ENCODE measurements around the gene PI4K2B. TPM values are rescaled to one million over a fixed set of nuclear protein-coding genes. Genes with fewer than 3 reads are reported as not detected.

PI4K2B gene
- total and polyA plus RNA-seq, 8 donors, result 22.0 to 31.9 (median 25.9) TPM

DNA sequence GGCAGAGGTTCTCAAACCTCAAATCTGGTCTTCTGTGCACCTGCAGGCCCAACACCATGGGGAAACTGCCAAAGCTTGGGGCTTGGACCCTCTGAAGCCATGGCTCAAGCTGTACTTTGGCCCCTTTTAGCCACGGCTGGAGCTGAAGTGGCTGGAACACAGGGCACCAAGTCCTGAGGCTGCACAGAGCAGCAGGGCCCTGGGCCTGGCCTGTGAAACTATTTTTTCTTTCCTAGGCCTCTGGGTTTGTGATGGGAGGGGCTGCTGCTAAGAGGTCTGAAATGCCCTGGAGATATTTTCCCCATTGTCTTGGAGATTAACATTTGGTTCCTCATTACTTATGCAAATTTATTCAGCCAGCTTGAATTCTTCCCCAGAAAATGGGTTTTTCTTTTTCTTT, 18.3 kb upstream of the PI4K2B start:
- no peaks in the 10 kb centered on the region for H3K36me3 ChIP-seq
- TF ChIP-seq, protein P1, sequence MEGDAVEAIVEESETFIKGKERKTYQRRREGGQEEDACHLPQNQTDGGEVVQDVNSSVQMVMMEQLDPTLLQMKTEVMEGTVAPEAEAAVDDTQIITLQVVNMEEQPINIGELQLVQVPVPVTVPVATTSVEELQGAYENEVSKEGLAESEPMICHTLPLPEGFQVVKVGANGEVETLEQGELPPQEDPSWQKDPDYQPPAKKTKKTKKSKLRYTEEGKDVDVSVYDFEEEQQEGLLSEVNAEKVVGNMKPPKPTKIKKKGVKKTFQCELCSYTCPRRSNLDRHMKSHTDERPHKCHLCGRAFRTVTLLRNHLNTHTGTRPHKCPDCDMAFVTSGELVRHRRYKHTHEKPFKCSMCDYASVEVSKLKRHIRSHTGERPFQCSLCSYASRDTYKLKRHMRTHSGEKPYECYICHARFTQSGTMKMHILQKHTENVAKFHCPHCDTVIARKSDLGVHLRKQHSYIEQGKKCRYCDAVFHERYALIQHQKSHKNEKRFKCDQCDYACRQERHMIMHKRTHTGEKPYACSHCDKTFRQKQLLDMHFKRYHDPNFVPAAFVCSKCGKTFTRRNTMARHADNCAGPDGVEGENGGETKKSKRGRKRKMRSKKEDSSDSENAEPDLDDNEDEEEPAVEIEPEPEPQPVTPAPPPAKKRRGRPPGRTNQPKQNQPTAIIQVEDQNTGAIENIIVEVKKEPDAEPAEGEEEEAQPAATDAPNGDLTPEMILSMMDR (IDR thresholded peaks at IDR 0.05), result no peak
- no peak for ATAC-seq
- H3K9me3 ChIP-seq, result peaks cover 0 to 37% of the 10 kb centered on the region in 2 donors
- H3K4me1 ChIP-seq, result no peaks in the 10 kb centered on the region
- no peak overlapping the region for H3K27ac ChIP-seq
- H3K4me3 ChIP-seq, result no peak overlapping the region
- no peak for DNase-seq
- H3K27me3 ChIP-seq, result no peaks in the 10 kb centered on the region
- intact Hi-C loops (cut with DNase I), result no loop called here

DNA sequence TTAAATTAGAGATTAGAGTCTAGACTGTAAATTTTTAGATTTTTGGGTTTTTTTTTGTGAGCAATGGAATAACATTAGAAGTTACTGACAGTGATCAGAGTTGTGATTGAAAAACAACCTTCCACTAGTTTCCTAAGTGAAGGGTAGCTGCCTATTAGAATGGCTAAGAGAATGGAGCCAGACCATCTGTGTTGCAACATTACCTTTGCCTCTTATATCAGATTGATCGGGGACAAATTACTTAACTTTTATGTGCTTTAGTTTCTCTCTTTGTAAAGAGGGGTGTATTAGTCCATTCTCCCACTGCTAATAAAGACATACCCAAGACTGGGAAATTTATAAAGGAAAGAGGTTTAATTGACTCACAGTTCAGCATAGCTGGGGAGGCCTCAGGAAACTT, 12.5 kb upstream of the PI4K2B start:
- H3K9me3 ChIP-seq, result peaks cover 8 to 70% of the 10 kb centered on the region in 2 donors
- H3K4me3 ChIP-seq, result no peak overlapping the region
- intact Hi-C loops (cut with DNase I), result no loop called here
- TF ChIP-seq, protein P1 (IDR thresholded peaks at IDR 0.05), result no peak
- no peaks in the 10 kb centered on the region for H3K4me1 ChIP-seq
- H3K36me3 ChIP-seq, result no peaks in the 10 kb centered on the region
- H3K27ac ChIP-seq, result no peak overlapping the region
- ATAC-seq (no peak), DNase-seq (no peak)
- no peaks in the 10 kb centered on the region for H3K27me3 ChIP-seq

DNA sequence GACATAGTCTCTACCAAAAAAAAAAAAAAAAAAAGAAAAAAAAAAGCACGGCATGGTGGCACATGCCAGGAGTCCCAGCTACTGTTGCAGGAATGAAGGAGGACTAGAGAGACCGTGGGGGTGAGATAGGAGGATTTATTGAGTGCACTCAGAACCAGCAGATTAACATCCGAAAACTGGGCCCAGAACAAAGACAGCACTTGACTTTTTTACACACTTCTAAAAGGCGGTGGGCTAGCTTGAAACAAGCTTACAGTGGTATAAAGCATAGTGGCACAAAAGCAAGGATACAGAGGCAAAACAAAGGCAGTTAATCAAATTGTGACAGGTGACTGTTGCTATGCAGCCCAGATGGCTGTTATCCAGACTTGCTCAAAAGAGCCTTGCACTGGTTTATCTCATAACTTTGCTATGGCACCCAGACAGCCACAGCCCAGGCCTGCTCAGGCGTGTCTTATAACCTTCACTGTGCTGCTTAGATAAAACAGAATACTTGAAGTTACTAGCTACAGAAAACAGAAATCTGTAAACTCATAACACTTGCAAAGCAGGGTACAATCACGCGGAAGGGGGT, 9.9 kb upstream of the PI4K2B start:
- Histone ChIP-seq H3K4me3 (no peak overlapping the region), H3K4me1 (no peaks in the 10 kb centered on the region), H3K9me3 (peaks cover 8 to 83% of the 10 kb centered on the region in 2 donors), H3K27ac (no peak overlapping the region), H3K27me3 (no peaks in the 10 kb centered on the region), H3K36me3 (no peaks in the 10 kb centered on the region)
- peak in 1 of 4 donors; percentile 17 for DNase-seq
- ATAC-seq, result no peak
- intact Hi-C loops (cut with DNase I), result no loop called here
- TF ChIP-seq, protein P1 (IDR thresholded peaks at IDR 0.05), result no peak

DNA sequence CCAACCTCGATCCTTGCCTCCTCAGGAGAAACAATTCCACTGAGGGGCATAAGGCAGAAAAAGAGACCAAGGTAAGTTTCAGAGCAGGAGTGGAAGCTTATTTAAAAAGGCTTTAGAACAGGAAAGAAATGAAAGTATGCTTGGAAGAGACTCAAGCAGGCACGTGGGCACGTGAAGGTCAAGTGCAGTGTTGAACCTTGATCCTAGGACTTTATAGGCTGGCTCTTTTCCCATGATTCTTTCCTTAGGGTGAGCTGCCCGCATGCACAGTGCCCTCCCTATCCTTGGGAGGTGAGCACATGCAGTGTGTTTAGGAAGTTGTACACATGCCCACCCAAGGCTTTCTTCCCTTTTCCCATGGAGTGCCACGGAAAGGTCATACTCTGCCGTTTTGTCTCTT, 4.0 kb upstream of the PI4K2B start:
- Histone ChIP-seq H3K4me3 (no peak overlapping the region), H3K4me1 (peaks cover 0 to 5% of the 10 kb centered on the region in 2 donors), H3K27me3 (no peaks in the 10 kb centered on the region), H3K36me3 (no peaks in the 10 kb centered on the region), H3K27ac (no peak overlapping the region), H3K9me3 (peaks cover 0 to 40% of the 10 kb centered on the region in 2 donors)
- intact Hi-C loops (cut with DNase I), result no loop called here
- ATAC-seq, result no peak
- DNase-seq, result no peak
- TF ChIP-seq, protein P1 (IDR thresholded peaks at IDR 0.05), result no peak

DNA sequence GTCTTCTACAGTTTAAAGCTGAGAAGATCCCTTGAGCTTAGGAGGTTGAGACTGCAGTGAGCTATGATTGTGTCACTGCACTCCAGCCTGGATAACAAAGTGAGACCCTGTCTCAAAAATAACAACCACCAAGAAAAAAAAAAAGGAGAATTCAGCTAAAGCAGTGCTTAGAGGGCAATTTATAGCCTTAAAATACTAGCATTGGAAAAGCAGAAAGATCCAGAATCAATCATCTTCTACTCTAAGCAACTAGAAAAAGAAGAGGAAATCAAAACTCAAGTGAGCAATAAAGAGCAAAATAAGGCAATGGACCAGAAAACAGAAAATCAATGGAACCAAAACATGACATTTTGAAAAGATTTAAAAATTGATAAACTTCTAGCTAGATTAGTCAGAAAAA, 639 bp upstream of the PI4K2B start:
- H3K36me3 ChIP-seq, result no peaks in the 10 kb centered on the region
- no peaks in the 10 kb centered on the region for H3K27me3 ChIP-seq
- peaks cover 0 to 10% of the 10 kb centered on the region in 2 donors for H3K9me3 ChIP-seq
- no peak for ATAC-seq
- TF ChIP-seq, protein P1 (IDR thresholded peaks at IDR 0.05), result no peak
- peak overlapping the region in 1 of 2 donors; percentile 98 for H3K27ac ChIP-seq
- peaks cover 5 to 20% of the 10 kb centered on the region in 2 donors for H3K4me1 ChIP-seq
- DNase-seq, result no peak
- H3K4me3 ChIP-seq, result peak overlapping the region; percentile 89 to 95
- intact Hi-C loops (cut with DNase I), result no loop called here

All from left lung (tissue), 10 donors.